ENCODE data around the gene ACOX3. TPM values are rescaled to one million over a fixed set of nuclear protein-coding genes. Genes with fewer than 3 reads are reported as not detected.

Gene ACOX3
- total RNA-seq, 4 donors from 2014 or later = 17.9 to 31.1 (median 22.5) TPM

- intact Hi-C loops (cut with DNase I; ENCODE audit: low total_unique reads) = loop anchor here (10.0 kb wide), 1 partner anchor 134 kb away; the partner anchor contains the start of gene CPZ
- Histone ChIP-seq H3K9me3 (no peaks in the 10 kb centered on the region), H3K4me3 (no peak overlapping the region), H3K4me1 (no peaks in the 10 kb centered on the region), H3K27me3 (no peaks in the 10 kb centered on the region), H3K36me3 (no peaks in the 10 kb centered on the region), H3K27ac (no peak overlapping the region)
- TF ChIP-seq CTCF (IDR thresholded peaks at IDR 0.05) = no peak
- TF ChIP-seq POLR2A (IDR thresholded peaks at IDR 0.05) = no peak
- DNase-seq = no peak
Measured at GRCh38 chr4:8461086-8461485, 20.6 kb upstream of the ACOX3 start.

GRCh38 chr4:8459867-8460445, 19.4 kb upstream of the ACOX3 start:
- intact Hi-C loops (cut with DNase I; ENCODE audit: low total_unique reads) = loop anchor here (10.0 kb wide), 1 partner anchor 135 kb away; the partner anchor contains the start of gene CPZ
- Histone ChIP-seq H3K4me3 (no peak overlapping the region), H3K4me1 (no peaks in the 10 kb centered on the region), H3K36me3 (no peaks in the 10 kb centered on the region), H3K27ac (no peak overlapping the region), H3K27me3 (no peaks in the 10 kb centered on the region), H3K9me3 (no peaks in the 10 kb centered on the region)
- TF ChIP-seq POLR2A (IDR thresholded peaks at IDR 0.05) (no peak), CTCF (IDR thresholded peaks at IDR 0.05) (no peak)
- DNase-seq = no peak

GRCh38 chr4:8457646-8458252, 17.2 kb upstream of the ACOX3 start:
- H3K4me3 ChIP-seq = no peak overlapping the region
- no peaks in the 10 kb centered on the region for H3K36me3 ChIP-seq
- H3K4me1 ChIP-seq = no peaks in the 10 kb centered on the region
- intact Hi-C loops (cut with DNase I; ENCODE audit: low total_unique reads) = no loop called here
- no peak overlapping the region for H3K27ac ChIP-seq
- H3K27me3 ChIP-seq = no peaks in the 10 kb centered on the region
- DNase-seq = no peak
- TF ChIP-seq POLR2A (IDR thresholded peaks at IDR 0.05) = no peak
- TF ChIP-seq CTCF (IDR thresholded peaks at IDR 0.05) = no peak
- no peaks in the 10 kb centered on the region for H3K9me3 ChIP-seq

GRCh38 chr4:8453957-8454356, 13.4 kb upstream of the ACOX3 start:
- Histone ChIP-seq H3K36me3 (no peaks in the 10 kb centered on the region), H3K9me3 (no peaks in the 10 kb centered on the region), H3K4me3 (no peak overlapping the region), H3K27ac (no peak overlapping the region), H3K4me1 (no peaks in the 10 kb centered on the region), H3K27me3 (no peaks in the 10 kb centered on the region)
- intact Hi-C loops (cut with DNase I; ENCODE audit: low total_unique reads) = no loop called here
- DNase-seq = no peak
- TF ChIP-seq POLR2A (IDR thresholded peaks at IDR 0.05) (no peak), CTCF (IDR thresholded peaks at IDR 0.05) (no peak)

GRCh38 chr4:8451440-8452182, 11.1 kb upstream of the ACOX3 start:
- H3K4me3 ChIP-seq = no peak overlapping the region
- H3K27ac ChIP-seq = no peak overlapping the region
- no peaks in the 10 kb centered on the region for H3K36me3 ChIP-seq
- H3K27me3 ChIP-seq = no peaks in the 10 kb centered on the region
- H3K4me1 ChIP-seq = no peaks in the 10 kb centered on the region
- no peak for DNase-seq
- H3K9me3 ChIP-seq = no peaks in the 10 kb centered on the region
- intact Hi-C loops (cut with DNase I; ENCODE audit: low total_unique reads) = no loop called here
- TF ChIP-seq CTCF (IDR thresholded peaks at IDR 0.05) (no peak), POLR2A (IDR thresholded peaks at IDR 0.05) (no peak)
